Medulla oblongata (tissue), 1 donor: ENCODE measurements around the gene MYCBPAP.

Source experiments
- DNase-seq: peaks from one replicate; pipeline ENCODE4 v3.0.0-alpha.2; 2015; ENCODE audit errors: extremely low spot score

Gene MYCBPAP

GRCh38 chr17:50551884-50552283 is 43.6 kb downstream of the MYCBPAP start:
- no peak for DNase-seq

- DNase-seq: no peak
Observed at GRCh38 chr17:50554201-50554600, 46.0 kb downstream of the MYCBPAP start.

GRCh38 chr17:50556803-50557202 is 48.6 kb downstream of the MYCBPAP start:
- DNase-seq: peak; percentile 28

DNA sequence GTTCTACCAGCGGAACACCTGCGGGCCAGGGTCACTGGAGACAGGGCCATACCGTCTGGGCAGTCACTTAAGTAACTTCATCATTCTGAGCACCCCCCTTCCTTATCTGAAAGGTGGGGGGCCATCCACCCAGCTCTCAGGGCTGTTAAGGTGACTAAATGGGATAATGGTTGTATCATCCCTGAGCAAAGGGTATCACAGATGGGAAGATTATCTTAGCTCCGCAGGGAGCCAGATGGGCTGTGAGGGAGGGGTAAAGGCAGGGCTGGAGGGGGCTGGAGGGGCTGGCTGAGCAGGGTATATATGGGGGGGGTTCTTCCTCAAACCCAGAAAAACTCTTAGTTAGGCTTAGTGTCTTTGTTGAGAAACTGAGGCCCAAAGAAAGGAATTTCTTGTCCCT is 49.4 kb downstream of the MYCBPAP start:
- no peak for DNase-seq

DNA sequence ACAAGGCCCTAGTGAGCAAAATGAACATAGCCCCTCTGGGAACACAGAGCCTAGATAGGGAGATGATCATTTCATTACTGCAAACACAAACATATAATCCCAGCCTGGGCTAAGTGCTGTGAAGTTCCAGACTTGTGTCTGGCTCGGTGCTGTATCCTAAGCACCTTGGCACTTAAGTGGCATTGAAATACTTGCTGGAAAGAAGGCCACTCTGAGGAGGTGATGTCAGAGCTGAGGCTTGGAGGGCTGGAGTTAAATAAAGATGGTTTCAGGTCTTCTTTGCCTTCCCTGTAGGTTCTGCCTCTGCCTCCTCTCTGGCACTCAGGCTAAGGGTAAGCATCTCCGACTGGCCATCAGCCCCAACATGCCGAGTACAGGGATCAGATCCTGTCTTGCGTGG is 49.9 kb downstream of the MYCBPAP start:
- no peak for DNase-seq

GRCh38 chr17:50558581-50558940 is 50.3 kb downstream of the MYCBPAP start:
- no peak for DNase-seq

DNA sequence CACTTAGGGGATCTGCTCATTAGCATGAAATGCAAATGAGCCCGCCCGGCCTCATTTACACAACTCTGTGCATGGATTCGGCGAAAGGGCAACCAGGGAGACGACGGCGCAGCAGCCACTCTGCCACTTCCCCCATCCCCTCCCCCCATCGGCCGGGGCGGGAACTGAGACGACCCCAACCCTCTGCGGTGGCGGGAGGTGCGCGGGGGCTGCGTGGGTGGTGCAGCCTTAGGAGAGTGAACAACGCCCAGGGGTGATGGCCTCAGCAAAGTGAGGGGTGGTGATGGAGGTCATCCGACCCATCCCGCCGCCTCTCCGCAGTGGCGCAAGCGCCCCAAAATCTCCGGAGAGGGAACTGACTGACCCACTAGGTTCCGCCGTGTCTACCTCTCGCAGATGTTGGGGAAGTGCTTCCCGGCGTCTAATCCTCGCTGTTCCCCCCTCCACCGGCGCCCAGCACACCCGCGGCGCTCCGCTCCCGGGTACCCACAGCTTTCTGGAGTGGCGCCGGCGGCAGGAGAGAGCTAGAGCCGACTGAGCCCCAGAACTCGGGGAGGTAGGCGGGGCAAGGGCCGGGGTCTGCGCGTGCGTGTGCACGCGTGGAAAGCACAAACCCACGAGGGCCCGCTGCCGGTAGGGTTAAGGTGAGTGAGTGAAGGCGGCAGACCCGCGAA is 50.8 kb downstream of the MYCBPAP start:
- DNase-seq: no peak

DNA sequence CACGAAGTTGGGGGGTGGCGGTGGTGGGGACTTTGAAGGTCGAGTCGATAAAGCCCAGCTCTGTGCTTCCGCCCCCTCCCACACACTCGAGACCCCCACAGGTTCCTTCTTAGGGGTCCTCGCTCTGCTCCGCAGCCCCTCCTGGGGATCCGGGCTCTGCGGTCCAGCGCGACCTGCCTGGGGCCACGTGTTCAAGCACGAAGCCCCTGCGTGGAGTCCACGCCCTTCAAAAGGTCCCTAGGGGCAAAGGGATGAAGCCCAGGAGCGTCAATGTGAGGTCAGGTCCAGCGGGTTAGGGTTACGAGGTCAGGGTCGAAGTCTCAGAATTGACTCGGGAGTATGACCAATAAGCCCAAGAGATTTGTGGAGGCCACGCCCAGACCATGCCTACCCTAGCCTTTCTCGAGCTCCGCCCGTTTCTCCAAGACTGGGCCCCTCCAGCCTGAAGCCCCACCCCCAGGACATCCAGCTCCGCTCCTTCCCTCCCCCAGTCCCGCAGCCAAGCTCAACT is 51.5 kb downstream of the MYCBPAP start:
- no peak for DNase-seq

DNA sequence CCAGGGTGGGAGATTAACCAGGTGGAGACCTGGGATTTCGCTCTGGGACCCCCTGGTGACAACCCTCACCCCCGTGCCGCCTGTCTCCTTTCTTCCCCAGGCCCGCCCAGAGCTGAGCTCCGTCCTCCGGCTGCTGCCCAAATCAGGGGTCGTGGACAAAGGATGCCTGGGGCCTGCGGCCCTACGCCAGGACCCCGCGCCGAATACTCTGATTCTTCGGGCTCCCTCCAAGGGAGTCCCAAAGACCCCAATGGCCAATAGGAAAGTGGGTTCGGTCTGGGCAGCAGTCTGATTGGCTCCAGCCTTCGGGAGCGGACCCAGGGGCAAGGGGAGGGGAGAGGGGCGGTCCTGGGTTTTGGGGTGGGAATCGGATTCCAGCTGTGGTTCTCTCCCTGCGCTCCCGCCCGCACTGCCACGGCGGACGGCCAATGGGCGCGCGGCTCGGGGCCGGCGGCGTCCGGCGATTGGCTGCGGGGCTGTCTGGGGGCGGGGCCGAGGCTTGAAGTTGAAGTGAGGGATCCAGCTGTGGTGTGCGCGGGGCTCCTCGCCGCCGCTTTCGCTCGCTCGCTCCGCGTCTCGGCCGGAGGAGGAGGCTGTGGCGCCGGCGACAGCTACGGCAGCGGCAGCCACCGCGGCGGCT is 52.1 kb downstream of the MYCBPAP start, which contains the start of gene CACNA1G:
CACNA1G (plus strand) TSS at position 531 of the 640 bp plus-strand sequence. CDS start 745 bp downstream, outside the sequence.
- DNase-seq: peak; percentile 78

DNA sequence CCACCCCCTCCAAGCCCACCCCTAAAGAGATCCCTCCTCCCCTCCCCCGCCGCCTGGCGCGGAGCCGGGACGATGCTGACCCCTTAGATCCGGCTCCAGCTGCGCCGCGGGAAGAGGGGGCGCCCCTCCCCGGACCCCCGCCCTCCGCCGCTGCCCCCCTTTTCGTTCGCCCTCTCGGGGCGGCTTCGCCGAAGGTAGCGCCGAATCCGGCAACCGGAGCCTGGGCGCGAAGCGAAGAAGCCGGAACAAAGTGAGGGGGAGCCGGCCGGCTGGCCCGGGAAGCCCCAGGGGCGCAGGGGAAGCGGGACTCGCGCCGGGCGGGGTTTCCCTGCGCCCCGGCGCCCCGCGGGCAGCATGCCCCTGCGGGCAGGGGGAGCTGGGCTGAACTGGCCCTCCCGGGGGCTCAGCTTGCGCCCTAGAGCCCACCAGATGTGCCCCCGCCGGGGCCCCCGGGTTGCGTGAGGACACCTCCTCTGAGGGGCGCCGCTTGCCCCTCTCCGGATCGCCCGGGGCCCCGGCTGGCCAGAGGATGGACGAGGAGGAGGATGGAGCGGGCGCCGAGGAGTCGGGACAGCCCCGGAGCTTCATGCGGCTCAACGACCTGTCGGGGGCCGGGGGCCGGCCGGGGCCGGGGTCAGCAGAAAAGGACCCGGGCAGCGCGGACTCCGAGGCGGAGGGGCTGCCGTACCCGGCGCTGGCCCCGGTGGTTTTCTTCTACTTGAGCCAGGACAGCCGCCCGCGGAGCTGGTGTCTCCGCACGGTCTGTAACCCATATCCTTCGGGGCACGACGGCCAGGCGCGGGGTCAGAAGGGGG is 52.9 kb downstream of the MYCBPAP start:
- no peak for DNase-seq

GRCh38 chr17:50561746-50562141 is 53.5 kb downstream of the MYCBPAP start:
- no peak for DNase-seq

GRCh38 chr17:50562242-50563091 is 54.2 kb downstream of the MYCBPAP start:
- DNase-seq: no peak

DNA sequence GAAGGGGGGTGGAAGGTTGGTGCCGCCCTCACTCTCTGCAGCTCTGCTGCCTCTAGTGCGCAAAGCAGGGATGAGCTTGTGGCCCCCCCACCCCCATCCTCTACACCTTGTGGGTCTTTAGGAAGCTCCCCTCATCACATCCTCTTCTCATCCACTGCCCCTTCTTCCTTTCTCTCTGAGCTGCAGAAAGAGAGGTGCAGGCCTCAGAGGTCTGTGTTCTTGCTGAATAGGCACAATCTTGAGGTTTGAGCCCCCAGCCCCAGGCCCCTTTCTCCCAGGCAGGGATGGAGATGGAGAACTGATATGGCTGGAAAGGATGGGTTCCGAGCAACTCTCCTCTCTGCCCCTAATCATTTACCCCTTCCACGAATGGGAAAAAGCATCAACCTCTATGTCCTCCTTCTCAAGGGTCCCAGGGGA is 54.9 kb downstream of the MYCBPAP start:
- DNase-seq: no peak

GRCh38 chr17:50564916-50565315 is 56.7 kb downstream of the MYCBPAP start:
- no peak for DNase-seq

- no peak for DNase-seq
Observed at GRCh38 chr17:50565402-50566350, 57.4 kb downstream of the MYCBPAP start.

DNA sequence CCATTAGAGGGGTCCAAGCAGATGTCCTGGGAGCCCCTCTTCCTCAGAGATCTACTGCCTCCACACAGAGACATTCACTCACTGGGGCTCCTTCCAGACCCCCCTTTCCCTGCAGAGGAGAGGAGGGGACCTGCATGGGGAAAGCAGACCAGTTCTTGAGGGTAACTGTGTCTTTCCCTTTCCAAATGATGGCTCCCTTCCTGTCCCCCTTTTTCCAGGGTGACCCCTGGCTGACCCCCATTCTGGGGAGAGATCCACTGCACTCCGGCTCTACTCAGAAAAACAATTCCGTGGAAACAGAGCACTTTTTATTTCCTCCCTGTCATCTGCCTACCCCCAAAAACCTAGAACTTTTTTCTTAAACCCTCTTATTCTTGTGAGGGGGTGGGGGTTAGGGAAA is 58.6 kb downstream of the MYCBPAP start:
- DNase-seq: no peak

GRCh38 chr17:50568659-50569058 is 60.4 kb downstream of the MYCBPAP start:
- DNase-seq: no peak

DNA sequence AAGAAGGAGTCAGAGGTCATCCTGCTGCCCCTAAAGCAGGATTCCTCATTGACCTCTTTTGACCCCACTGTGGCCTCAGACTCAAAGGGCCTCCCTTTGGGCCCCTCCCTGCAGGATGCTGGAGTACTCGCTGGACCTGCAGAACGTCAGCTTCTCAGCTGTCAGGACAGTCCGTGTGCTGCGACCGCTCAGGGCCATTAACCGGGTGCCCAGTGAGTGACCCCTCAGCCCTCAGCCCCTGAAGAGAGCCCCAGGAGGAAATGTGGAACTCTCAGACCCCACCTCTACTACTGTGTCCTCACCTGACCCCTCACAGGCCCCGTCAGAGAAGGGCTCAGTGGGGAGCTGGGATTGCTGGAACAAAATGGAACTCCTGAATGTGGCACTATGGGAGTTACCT is 61.4 kb downstream of the MYCBPAP start:
- DNase-seq: no peak

DNA sequence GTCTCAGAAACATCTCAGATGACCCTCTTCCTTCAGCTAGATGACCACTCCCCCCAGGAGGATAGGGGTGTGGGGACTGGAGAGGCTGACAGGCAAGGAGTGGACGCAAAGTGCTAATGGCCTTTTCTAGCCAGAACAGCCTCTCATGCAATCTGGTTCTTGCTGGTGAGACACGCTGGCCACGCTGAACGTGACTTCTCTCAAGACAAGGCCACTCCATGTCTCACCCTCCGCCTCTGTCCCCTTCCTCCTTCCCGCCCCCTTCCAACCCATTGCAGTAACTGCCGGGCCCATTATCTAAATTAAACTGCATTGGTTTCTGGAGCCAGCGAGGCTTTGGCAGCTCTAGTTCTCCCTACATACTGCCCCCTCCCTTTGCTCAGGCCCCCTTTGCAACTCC is 61.8 kb downstream of the MYCBPAP start:
- DNase-seq: no peak

DNA sequence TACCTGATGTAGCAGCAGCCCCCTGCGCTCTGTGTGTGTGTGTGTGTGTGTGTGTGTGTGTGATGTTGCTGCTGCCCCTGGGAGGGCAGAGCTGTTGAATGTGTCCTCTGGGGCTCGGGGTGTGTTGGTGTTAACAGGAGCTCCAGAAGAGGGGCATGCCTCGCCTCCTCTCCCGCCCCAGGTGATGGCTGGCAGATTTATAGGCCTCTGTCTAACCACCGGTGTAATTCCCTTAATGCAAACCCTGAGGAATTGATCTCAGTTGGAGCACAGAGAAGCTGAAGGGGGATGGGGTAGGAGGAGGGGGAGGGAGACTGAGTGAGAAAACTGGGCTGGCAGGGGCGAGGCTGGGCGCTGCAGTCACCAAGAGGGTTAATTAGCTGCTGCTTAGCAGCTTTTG is 62.3 kb downstream of the MYCBPAP start:
- no peak for DNase-seq
